Hair follicle dermal papilla cell (primary cell): ENCODE data around the gene OOSP3. TPM values are rescaled to one million over a fixed set of nuclear protein-coding genes. Genes with fewer than 3 reads are reported as not detected.

Experiments
- total RNA-seq: library from RNA; depleted of rRNA; stranded (reverse); fragments of >200 nt; gene quantifications from 2 replicates; pipeline ENCODE4 v1.2.3, GENCODE V29; 2012

Gene OOSP3, protein sequence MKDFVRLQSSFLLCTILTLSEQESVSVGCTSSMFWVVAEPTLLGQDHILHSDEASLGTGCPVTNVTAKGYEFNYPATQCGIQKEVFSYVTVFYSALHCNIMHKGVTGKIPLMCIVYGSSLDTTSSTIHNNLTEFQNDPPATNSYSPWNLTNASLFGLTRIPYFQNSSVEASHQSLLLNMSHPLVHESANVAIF
- not detected in 2 replicates for total RNA-seq

DNA sequence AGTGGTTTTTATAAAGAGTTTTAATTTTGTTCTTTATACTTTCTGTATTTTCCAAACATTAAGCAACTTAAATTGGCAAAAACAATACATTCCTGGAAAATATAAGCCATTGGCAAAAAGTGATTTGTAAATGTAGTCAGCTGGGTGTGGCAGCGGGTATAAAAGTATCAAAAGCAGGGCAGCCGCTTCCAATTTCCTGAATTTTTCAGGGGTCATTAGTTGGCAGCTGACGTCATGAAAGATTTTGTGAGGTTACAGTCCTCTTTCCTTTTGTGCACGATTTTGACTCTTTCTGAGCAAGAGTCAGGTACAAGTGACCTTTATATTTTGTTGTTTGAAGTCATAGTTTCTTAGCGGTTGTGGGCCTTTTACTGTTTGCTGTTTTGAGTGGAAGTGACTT, at the start of gene OOSP3:
Gene OOSP3, plus strand, starts transcription at position 208 of the 400 bp plus-strand sequence. Its CDS starts 27 bp downstream, at position 235.

DNA sequence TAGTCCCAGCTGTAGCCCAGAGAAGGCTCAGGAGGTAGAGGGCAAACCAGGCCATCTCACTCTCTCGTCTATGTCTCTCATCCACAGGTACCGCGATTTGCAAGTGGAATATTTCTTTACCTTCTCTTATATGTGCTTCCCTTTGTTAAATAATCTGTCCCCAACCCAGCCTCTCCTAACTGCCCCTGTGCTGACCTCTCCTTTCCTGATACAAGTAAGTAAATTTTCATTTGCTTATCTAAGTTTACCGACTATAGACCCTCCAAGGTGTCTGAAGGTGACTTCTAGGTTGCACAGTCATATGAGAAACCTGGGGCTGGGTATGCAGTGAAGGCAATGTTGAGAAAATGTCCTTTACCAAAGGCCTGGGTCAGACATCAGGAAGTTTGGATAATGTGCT, 33.2 kb upstream of the OOSP3 start, which contains the start of gene CBLIF:
Gene CBLIF, minus strand, starts transcription at position 101 of the 400 bp plus-strand sequence. Its CDS starts 46 bp downstream, at position 55.

DNA sequence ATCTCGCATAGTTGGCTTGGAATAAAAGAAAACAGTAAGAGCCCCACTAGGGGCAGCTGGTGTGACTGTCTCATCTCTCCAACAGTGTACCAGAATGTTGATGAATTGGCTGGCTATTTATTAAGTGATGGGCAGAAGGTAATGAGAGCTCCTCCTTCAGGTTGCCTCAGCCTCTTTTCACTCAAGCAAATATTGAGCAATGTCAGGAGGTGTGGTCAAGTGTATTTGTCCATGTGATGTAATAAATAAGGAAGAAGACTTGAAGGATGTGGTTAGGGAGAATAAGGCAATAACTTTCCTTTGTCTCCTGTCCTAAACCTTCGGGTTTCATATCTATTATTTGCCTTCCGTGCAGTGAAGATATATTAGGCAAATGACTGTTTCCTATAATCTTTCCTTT, 12.2 kb upstream of the OOSP3 start, which contains the start of gene TCN1:
Gene TCN1, minus strand, starts transcription at position 91 of the 400 bp plus-strand sequence. Its CDS starts 17 bp downstream, at position 74.

DNA sequence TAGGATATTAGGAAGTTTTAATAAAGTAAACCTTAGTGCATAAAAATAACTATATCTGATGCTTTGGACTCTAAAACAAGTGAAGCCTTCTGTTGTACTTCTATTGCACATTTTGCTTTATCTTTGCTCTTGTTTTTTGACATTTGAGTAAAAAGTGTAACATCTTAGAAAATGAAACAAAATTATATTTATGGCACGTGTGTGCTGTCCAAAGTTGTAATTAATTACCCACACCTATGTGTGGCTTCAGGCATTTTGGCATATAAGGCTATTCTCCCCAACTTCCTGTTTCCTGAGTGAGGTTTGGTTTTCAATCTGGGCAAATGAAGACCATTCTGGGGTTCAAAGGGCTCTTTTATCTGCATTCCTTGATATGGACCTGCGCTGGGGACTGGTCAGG, 59.5 kb downstream of the OOSP3 start, which contains the start of gene OOSP1:
Gene OOSP1, plus strand, starts transcription at position 301 of the 400 bp plus-strand sequence. Its CDS starts 23 bp downstream, at position 324.

Other genes with a start within 250 kb of the OOSP3 start
- 15.6 and 15.8 TPM in 2 replicates for gene PATL1, start 209.7 kb upstream of the OOSP3 start, total RNA-seq
- gene OR10V1, start 164.9 kb upstream of the OOSP3 start, total RNA-seq: not detected in 2 replicates
- 16.8 and 21.7 TPM in 2 replicates for gene STX3, start 123.4 kb upstream of the OOSP3 start, total RNA-seq
- 25.9 and 26.1 TPM in 2 replicates for gene MRPL16, start 68.0 kb upstream of the OOSP3 start, total RNA-seq
- gene CBLIF, start 33.3 kb upstream of the OOSP3 start, total RNA-seq: not detected in 2 replicates
- gene TCN1, start 12.3 kb upstream of the OOSP3 start, total RNA-seq: not detected in 2 replicates
- gene OOSP1, start 59.6 kb downstream of the OOSP3 start, total RNA-seq: not detected in 2 replicates
- gene OOSP4A, start 85.3 kb downstream of the OOSP3 start, total RNA-seq: not detected in 2 replicates
- not detected in 2 replicates for gene OOSP4B, start 138.4 kb downstream of the OOSP3 start, total RNA-seq
- gene OOSP2, start 161.6 kb downstream of the OOSP3 start, total RNA-seq: not detected in 2 replicates
- gene MS4A3, start 177.9 kb downstream of the OOSP3 start, total RNA-seq: not detected in 2 replicates
- not detected in 2 replicates for gene MS4A2, start 209.9 kb downstream of the OOSP3 start, total RNA-seq